Stimulated activated CD4-positive, alpha-beta T cell treated with anti-CD3 and anti-CD28 coated beads, TNF-alpha, amount 100 ng/mL, for 48 hours (primary cell): Measurements from ENCODE around the gene GPHN.
"Not testable (repeated sequence)": the region's sequence is repeated elsewhere in the genome, so short reads cannot be mapped to it uniquely, and the experiment has no call there.

Experiments
- DNase-seq, 3 donors: peaks; one replicate each; pipeline ENCODE4 v3.0.0-alpha.2; 2020; ENCODE audit warnings: low read depth in 3 of 3

The GPHN gene

DNA sequence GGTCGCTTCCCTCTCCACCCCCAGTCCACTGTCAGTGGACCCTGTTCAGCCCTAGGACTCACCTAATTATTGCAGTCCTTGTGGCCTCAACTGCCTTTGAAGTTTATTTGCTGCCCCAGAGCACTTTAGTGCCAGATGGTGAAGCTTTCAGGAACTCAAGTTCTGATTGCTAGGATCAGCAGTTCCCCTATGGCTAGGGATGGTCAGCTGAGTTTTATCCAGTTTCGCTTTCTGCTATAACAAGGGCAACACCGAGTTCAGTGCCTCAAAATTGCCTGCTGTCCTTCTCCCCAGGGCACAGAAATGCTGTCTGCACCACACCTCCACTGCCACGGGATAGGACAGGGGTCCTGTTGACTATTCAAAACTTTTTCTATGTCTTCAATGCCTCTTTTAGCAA lies 295.0 kb downstream of the GPHN start:
- DNase-seq = no peak

GRCh38 chr14:66804141-66804540 lies 296.2 kb downstream of the GPHN start:
- DNase-seq = no peak

- DNase-seq = no peak
Observed at GRCh38 chr14:66813636-66814035, 305.7 kb downstream of the GPHN start.

DNA sequence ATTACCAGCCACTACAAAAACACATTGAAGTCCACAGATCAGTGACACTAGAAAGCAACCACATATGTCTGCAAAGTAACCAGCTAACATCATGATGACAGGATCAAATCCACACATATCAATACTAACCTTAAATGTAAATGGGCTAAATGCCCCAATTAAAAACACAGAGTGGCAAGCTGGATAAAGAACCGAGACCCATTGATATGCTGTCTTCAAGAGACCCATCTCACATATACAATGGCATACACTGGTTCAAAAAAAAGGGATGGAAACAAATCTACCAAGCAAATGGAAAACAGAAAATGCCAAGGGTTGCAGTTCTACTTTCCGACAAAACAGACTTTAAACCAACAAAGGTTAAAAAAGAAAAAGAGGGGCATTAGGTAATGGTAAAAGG lies 307.7 kb downstream of the GPHN start:
- no peak for DNase-seq

GRCh38 chr14:66824251-66824650 lies 316.3 kb downstream of the GPHN start:
- no peak for DNase-seq

DNA sequence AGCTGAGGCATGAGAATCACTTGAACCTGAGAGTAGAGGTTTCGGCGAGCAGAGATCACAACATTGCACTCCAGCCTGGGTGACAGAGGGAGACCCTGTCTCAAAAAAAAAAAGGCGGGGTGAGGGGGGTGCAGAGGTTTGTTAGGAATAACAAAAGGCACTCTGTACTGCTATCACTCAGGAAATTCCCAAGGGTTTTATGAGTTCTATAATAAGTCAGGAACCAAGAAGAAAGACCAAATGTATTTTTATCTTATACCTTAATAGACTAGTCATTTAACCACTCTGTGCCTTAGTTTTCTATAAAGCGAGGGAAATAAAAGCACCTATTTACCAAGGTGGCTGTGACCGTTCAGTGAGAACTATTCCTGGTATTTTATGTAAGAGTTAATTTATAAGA lies 319.2 kb downstream of the GPHN start:
- DNase-seq = no peak

GRCh38 chr14:66831173-66831572 lies 323.2 kb downstream of the GPHN start:
- DNase-seq = no peak

- no peak for DNase-seq
Observed at GRCh38 chr14:66833816-66834215, 325.9 kb downstream of the GPHN start.

DNA sequence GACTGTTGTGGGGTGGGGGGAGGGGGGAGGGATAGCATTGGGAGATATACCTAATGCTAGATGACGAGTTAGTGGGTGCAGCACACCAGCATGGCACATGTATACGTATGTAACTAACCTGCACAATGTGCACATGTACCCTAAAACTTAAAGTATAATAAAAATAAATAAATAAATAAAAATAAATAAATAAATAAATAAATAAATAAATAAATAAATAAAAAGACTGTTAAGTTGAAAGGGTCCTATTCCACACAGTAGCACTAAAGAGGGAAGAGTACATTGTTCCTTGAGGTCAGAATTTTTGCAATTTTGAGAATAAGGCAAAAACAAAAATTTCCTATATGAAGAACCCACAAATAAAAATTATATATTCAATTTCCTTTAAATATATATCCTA lies 329.5 kb downstream of the GPHN start:
- not testable (repeated sequence) for DNase-seq

GRCh38 chr14:66842911-66843512 lies 335.1 kb downstream of the GPHN start:
- DNase-seq = no peak

- no peak for DNase-seq
Observed at GRCh38 chr14:66850258-66850888, 342.4 kb downstream of the GPHN start.

GRCh38 chr14:66853311-66853710 lies 345.4 kb downstream of the GPHN start:
- no peak for DNase-seq

DNA sequence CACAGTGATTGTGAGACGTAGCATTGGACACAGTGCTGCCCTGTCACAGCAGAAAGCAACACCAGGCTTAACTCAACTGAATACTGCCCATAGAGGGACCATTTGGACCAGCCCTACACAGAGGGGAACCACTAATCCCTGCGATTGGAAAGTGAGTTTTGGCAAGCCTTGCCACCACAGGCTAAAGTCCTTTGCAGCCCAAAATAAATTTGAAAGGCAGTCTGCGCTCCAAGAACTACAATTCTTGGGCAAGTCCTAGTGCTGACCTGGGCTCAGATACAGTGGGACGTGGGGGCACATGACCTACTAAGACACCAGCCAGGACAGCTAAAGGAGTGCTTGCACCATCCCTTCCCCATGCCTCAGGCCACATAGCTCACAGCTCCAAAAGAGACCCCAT lies 349.9 kb downstream of the GPHN start:
- DNase-seq = no peak

DNA sequence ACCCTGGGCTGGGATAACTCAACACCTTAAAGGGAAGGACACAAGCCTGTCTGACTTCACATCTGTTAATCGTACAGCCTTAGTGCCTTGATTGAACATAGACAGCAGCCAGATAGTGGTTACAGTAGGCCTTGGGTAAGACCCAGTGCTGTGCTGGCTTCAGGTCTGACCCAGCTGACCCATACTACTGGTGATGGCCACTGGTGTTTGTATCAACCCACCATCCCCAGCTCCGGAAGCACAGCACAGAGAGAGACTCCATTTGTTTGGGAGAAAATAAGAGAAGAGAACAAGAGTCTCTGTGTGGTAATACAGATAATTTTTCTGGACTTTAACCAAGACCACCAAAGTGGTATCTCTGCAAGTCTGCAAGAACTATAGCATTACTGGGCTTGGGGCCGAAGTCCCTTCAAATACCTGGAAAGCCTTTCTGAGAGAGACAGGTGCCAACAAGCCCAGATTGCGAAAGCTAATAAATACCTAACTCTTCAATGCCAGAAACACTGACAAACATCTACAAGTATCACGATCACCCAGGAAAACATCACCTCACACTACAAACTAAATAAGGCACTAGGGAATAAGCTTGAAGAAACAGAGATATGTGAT lies 351.2 kb downstream of the GPHN start:
- DNase-seq = no peak

DNA sequence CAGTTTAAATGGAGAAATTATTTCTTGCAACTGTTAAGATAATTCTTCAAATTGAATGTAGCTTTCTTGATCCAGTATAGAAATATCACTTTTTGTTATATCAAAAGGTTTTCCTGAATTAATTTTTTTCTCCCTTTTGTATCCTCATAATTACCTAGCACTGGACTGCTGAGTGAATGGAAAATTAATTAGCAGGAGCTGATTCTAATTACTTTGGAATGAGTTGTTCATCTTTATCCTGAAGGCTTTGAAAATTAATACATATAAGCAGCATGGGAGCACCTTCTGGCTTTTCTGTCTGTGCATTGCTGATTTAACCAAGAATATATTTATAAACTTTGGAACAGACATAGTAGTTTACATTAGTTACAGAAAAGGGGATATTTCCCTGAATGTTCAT lies 373.6 kb downstream of the GPHN start:
- no peak for DNase-seq

- DNase-seq = no peak
Observed at GRCh38 chr14:66884149-66884548, 376.2 kb downstream of the GPHN start.

DNA sequence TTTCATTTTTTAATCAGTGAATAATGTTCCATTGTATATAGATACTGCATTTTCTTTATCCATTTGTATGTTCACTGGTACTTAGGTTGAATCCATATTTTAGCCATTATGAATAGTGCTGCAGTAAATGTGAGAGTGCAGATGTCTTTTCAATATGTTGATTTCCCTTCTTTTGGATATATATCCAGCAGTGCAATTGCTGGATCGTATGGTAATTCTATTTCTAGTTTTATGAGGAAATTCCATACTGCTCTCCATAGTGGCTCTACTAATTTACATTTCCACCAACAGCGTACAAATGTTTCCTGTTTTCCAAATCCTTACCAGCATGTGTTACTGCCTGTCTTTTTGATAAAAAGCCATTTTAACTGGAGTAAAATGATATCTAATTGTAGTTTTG lies 392.8 kb downstream of the GPHN start:
- no peak for DNase-seq

DNA sequence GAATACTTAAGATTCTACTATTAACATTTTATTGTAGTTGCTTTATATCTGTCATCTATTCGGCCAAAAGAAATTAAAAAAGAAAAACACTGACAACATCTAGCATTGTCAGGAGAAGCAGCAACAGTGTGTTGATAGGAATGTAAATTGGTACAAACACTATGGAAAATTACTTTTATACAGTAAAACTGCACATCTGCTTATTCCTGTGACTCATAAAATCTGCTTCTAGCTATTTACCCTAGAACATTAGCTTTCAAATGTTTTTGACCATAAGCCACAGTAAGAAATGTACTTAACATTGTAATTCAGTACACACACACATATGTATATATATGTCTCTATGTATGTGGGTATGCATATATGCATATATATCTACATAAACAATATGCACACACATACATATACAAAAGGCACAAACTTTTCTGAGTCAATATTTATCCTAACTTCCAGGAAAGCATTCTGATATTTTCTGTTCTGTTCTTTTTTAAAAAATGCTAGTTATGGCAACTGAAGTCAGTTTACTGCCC lies 402.4 kb downstream of the GPHN start:
- no peak for DNase-seq

- DNase-seq = no peak
Observed at GRCh38 chr14:66916421-66916820, 408.5 kb downstream of the GPHN start.

DNA sequence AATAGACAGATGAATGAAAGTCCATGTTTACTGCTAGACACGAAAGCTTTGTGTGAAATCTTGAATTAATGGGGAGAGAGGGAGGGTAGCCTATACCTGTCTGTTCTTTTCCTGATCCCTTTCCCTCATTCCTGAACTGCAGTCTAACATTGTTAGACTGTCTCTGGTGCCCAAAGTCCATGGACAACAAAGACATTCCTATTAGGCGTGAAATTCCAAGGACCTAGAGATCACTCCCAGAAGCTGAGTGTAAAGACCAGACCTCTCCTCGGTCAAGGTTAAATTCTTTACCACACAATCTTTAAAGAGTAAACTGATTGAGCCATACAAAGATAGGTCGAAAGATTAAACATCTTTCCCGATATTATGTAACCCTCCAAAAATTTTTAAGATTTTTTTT lies 410.6 kb downstream of the GPHN start:
- no peak for DNase-seq

- no peak for DNase-seq
Observed at GRCh38 chr14:66920196-66920595, 412.2 kb downstream of the GPHN start.

DNA sequence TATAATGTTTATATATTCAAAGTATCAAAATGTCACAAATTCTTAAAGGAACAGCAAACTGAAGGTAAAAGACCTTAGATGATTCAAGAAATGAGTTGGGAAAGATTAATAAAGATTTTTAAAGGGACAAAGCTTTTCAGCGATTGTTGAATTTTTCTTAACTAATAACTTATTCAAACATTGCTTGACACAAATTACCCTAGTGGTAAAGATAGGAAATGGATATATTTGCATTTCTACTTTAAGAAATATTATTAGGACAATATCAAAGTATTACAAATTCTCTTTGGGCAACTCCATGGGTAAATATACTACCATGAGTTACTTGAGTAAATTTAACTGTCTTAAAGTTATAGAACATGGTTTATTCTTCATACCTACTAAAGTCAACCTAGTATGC lies 415.3 kb downstream of the GPHN start:
- DNase-seq = no peak

GRCh38 chr14:66939409-66939808 lies 431.5 kb downstream of the GPHN start:
- no peak for DNase-seq
